ENCODE data around the gene TRMT11.
"Not testable (repeated sequence)": the region's sequence is repeated elsewhere in the genome, so short reads cannot be mapped to it uniquely, and the experiment has no call there.

The TRMT11 gene

GRCh38 chr6:125994670-125995488, 8.5 kb downstream of the TRMT11 start:
- peak; percentile 96 for DNase-seq

DNA sequence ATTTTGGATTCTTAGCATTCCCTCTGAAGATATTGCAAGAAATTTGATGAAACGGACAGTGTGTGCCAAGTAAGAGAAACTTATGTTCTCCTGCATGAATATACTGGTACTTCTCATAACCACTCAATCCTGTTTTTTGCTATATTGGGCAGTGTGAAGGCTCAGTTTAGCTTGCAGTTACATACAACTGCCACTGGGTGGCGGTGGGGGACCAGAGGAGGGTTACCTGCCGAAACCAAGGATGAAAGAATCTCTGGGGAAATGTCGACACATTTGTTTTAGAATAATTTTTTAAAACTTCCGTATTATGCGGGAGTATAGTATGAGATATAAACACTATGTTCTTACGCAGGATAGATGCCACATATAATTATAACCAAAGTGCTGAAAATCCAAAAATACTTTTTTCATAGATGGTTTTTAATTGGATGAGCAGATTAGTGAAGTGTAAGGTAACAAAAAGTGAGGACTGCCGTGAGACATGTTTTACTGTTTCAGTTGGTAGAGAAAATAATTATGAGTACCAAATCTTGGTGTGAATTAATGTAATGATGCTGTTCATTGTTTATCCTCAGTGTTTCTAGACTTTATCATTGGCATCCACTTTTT, 9.7 kb downstream of the TRMT11 start:
- DNase-seq = peak; percentile 90

GRCh38 chr6:126002755-126003679, 16.7 kb downstream of the TRMT11 start:
- DNase-seq = no peak

DNA sequence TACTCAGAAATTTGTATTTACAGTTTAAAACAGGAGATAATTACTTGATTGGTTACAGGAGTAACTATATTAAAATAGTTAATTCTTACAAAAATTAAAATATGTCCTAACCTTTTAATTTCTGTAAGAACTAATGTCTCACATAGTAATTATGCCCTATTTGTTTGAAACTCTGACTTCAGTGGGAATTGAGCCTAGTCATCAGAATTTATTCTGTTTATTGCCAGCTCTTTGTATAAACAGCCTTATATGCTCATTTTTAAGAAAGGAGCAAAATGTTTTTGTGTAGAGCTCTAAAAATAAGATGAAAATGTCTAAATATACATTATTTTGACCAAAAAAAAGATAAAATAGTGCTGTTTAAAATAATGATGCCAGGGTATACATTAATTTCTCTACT, 21.5 kb downstream of the TRMT11 start:
- no peak for DNase-seq

DNA sequence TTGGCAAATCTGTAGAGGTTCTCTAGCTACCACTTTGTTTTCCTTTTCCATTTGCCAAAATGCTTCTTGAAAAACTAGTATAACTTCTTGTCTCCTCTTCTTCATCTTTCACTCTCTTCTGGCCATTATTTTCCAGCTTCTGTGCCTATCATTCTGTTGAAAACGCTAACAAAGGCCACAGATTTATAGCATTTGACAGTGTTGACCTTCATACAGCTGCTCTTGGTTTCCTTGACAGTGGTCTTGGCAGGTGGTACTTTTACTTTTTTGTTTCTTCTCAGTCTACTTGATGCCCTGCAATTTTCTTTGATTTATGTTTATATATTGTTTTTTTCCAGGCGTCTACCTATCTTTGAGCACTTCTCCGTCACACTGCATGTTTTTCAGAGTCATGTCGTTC, 23.7 kb downstream of the TRMT11 start:
- peak; percentile 93 for DNase-seq

DNA sequence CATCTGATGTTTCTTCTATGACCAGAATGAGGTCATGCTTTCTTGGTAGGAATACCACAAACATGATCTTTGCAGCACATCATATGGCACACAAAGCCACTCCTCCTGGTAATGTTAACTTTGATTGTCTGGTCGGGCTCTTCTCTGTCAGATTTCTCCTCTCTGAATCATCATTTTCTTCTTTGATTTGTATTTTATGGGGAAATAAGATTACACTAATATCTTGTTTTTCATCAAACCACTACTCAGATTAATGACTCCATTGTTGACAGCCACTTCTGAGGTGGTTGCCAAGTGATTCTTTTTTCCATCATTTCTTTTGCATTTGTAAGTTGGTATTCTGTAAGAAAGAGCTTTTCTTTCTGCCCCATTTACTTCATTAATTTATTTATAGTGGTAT, 29.5 kb downstream of the TRMT11 start:
- DNase-seq = no peak

- DNase-seq = no peak
Measured at GRCh38 chr6:126016591-126016990, 30.3 kb downstream of the TRMT11 start.

DNA sequence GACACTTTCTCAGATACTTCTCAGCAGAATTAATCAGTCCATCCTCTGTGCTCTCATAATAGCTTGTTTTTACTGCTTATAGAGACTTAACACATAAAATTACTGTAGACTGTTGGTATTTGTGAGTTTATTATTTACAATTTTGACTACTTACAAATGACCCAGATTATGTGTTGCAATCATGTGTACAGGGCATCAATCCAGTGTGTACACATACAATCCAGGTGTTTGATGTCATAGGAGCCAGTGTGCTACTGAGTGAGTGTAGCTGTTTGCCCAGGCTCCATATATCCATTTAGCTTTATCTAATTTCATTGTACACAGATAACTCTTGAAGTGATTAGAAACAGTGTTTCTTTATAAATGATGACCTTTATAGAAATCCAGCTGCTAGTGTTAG, 31.3 kb downstream of the TRMT11 start:
- DNase-seq = no peak

- DNase-seq = no peak
Measured at GRCh38 chr6:126020305-126021050, 34.1 kb downstream of the TRMT11 start.

DNA sequence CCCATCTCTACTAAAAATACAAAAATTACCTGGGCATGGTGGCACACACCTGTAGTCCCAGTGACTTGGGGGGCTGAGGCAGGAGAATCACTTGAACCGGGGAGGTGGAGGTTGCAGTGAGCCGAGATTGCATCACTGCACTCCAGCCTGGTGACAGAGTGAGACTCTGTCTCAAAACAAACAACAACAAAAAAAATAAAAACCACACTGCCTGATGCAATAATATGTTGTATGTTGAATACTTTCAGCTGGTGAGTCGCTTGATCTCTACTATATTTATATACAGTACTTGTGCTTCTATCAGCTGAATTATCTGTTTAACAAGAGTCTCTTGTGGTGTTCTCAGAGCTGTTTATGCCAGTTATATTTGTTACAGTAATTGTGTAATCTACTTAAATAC, 37.1 kb downstream of the TRMT11 start:
- DNase-seq = not testable (repeated sequence)

- no peak for DNase-seq
Measured at GRCh38 chr6:126026001-126026400, 39.7 kb downstream of the TRMT11 start.

GRCh38 chr6:126027601-126028000, 41.3 kb downstream of the TRMT11 start:
- no peak for DNase-seq

- peak; percentile 49 for DNase-seq
Measured at GRCh38 chr6:126030045-126030444, 43.7 kb downstream of the TRMT11 start.

DNA sequence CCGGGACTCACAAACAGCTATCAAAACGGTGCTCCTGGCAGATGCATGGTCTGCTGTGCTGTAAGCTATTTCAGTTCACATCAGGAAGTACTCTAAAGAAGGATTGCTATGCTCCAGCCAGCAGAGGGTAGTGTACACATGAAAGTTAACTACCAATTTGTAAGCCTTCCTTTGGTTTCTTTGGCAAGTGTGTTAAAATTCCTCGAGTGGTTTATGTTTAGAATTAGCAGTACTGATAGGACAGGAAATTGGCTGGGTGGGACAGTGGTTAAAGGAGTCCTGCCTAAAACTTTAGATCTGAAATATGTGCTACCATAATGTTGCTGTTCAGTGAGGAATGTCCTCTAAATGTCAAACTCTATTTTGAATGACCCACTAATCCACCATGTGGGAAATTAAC, 47.4 kb downstream of the TRMT11 start:
- peak; percentile 71 for DNase-seq

DNA sequence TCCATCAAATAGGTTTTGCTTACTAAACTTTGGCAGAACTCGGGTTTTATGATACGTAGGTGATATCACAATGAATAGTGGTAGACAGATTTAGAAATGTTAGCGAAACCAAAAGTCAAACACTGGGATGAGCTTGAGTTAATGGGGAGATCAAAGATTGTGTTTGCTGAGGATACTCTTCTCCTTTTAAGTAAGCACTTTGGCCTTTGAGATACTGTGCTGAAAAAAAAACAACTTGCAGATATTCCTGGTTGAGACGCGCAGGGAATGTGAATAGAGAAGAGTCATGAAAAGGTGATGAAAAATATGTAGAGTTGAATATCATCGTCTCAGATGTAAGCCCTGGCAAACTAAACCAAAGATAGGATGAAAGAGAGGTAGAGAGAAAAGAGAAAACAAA, 48.3 kb downstream of the TRMT11 start:
- no peak for DNase-seq

DNA sequence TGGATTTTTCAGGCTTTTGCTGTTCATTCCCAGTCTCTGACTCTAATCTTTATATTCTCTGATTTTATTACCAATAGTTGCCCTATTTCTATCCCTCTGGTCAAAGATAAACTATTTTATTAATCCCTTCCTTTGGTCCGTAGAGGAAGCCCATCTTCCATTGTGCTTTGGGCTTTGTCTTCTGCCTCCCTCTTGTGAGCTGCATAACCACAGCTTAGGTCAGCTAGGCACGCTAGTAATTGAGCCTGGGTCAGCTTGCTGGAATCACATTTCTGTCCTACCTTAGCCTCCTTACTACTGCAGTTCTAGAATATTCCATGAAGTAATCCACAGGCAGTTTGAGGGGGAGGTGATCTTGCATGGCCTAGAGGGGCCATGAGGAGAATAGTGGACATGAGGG, 49.4 kb downstream of the TRMT11 start:
- DNase-seq = no peak

GRCh38 chr6:126038234-126038633, 51.9 kb downstream of the TRMT11 start:
- DNase-seq = no peak

DNA sequence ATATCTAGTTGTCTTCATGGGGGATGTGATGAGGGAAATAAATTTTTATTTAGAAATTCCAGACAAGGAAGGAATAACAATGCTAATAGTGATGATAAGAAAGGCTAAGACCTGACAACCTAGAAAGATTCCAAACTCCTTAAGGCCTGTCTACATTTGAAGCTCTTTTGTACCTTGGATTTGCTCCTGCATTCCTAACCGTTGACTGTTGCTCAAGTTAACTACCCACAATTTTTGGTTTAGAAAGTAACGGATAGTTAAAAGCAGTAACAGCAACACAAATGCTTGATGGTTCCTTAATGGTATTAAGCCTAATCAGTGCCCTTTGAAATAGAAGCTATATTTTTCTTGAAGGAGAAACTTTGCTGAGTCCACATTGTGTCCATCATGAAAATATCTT, 52.9 kb downstream of the TRMT11 start:
- no peak for DNase-seq

GRCh38 chr6:126040394-126040793, 54.1 kb downstream of the TRMT11 start:
- no peak for DNase-seq

DNA sequence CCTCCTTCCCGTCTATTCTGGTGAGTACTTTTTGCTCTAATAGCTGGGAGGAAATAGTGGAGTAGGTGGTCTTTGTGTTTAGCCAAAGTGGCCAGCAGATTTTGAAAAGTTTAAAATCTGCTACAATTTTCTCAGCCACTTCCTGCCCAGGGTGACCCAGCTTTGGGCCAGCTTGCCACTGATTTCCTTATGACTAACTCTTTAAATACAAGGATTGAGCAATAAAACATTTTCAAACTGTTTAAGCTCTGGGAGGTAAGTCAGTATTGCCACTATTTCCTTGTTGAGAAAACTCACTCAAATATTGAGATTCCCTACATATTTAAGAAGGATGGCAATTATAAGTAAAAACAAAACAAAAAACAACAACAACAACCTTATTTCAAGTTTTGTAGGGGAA, 54.5 kb downstream of the TRMT11 start:
- DNase-seq = no peak

DNA sequence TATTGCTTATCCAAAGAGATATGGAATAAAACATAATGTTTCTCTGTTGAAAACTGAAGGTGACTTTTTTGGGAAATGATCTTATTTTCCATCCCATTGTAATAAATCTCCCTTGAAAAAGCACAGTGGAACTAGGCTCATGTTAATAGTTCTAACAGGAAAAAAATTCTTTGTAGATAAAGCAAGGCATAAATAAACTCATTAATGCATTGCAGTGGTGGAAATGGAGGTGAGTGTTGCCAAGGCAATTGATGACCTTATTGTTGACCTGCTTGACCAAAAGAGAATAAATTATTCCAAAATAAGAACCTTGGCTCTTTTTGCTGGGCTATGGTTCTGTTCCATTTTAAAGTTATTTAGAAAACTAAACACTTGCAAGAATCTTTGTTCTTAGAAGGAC, 55.2 kb downstream of the TRMT11 start:
- DNase-seq = no peak

- no peak for DNase-seq
Measured at GRCh38 chr6:126042001-126042419, 55.7 kb downstream of the TRMT11 start.

GRCh38 chr6:126047648-126048047, 61.3 kb downstream of the TRMT11 start:
- DNase-seq = no peak
